HepG2 (cell line): ENCODE measurements around the gene SMOC1. TPM values are rescaled to one million over a fixed set of nuclear protein-coding genes. Genes with fewer than 3 reads are reported as not detected.
A peak's percentile ranks its signal among the peaks of the same experiment; 100 is the strongest.

ENCODE experiments used
- ELF1 ChIP-seq: sonication (generic); formaldehyde crosslinking; IDR thresholded peaks from 2 replicates; pipeline ENCODE4 v1.4.0; 2020; ENCODE audit warnings: missing genetic modification reagents
- MIER2 ChIP-seq: IDR thresholded peaks from 2 replicates; pipeline ENCODE4 v1.6.1; 2016; ENCODE audit warnings: missing biosample characterization, missing genetic modification reagents
- MIER3 ChIP-seq: IDR thresholded peaks from 2 replicates; pipeline ENCODE4 v1.6.1; 2016; ENCODE audit warnings: missing compliant biosample characterization, borderline replicate concordance
- PHB2 ChIP-seq: fragments of 450-650 bp; IDR thresholded peaks from 2 replicates; pipeline ENCODE4 v1.6.1; 2018; ENCODE audit not compliant: partially characterized antibody
- PLSCR1 ChIP-seq: sonication (generic); formaldehyde crosslinking; IDR thresholded peaks from 2 replicates; pipeline ENCODE4 v1.5.0; 2020; ENCODE audit warnings: missing genetic modification reagents, mild to moderate bottlenecking, borderline replicate concordance
- SALL1 ChIP-seq: sonication (generic); formaldehyde crosslinking; IDR thresholded peaks from 2 replicates; pipeline ENCODE4 v1.8.0; 2022; ENCODE audit warnings: mild to moderate bottlenecking, missing genetic modification reagents
- SATB2 ChIP-seq: sonication (generic); formaldehyde crosslinking; IDR thresholded peaks from 2 replicates; pipeline ENCODE4 v1.5.0; 2020; ENCODE audit warnings: missing genetic modification reagents
- TOPORS ChIP-seq: sonication (generic); formaldehyde crosslinking; IDR thresholded peaks from 2 replicates; pipeline ENCODE4 v1.8.0; 2023; ENCODE audit warnings: mild to moderate bottlenecking, missing genetic modification reagents
- ZNF160 ChIP-seq: sonication (generic); formaldehyde crosslinking; IDR thresholded peaks from 2 replicates; pipeline ENCODE4 v1.8.0; 2022; ENCODE audit warnings: mild to moderate bottlenecking, inconsistent platforms, missing genetic modification reagents
- ZNF230 ChIP-seq: sonication (generic); formaldehyde crosslinking; IDR thresholded peaks from 2 replicates; pipeline ENCODE4 v1.4.0; 2020; ENCODE audit warnings: mild to moderate bottlenecking, missing genetic modification reagents
- ZNF256 ChIP-seq: sonication (generic); formaldehyde crosslinking; conservative IDR thresholded peaks from 2 replicates; pipeline ENCODE4 v1.4.0; 2020; ENCODE audit warnings: missing genetic modification reagents
- ZNF292 ChIP-seq: sonication (generic); formaldehyde crosslinking; IDR thresholded peaks from 2 replicates; pipeline ENCODE4 v1.8.1; 2022; ENCODE audit warnings: mild to moderate bottlenecking, low read depth, missing genetic modification reagents, borderline replicate concordance
- ZNF431 ChIP-seq: sonication (generic); formaldehyde crosslinking; IDR thresholded peaks from 2 replicates; pipeline ENCODE4 v1.9.0; 2022; ENCODE audit warnings: missing genetic modification reagents, low read depth, mild to moderate bottlenecking, borderline replicate concordance
- ZNF468 ChIP-seq: sonication (generic); formaldehyde crosslinking; IDR thresholded peaks from 2 replicates; pipeline ENCODE4 v1.8.0; 2022; ENCODE audit warnings: mild to moderate bottlenecking, moderate library complexity, missing genetic modification reagents
- ZNF550 ChIP-seq: sonication (generic); formaldehyde crosslinking; IDR thresholded peaks from 2 replicates; pipeline ENCODE4 v1.4.0; 2020; ENCODE audit warnings: mild to moderate bottlenecking, missing genetic modification reagents, borderline replicate concordance
- ZNF619 ChIP-seq: sonication (generic); formaldehyde crosslinking; IDR thresholded peaks from 2 replicates; pipeline ENCODE4 v1.4.0; 2020; ENCODE audit warnings: mild to moderate bottlenecking, missing genetic modification reagents
- ZNF740 ChIP-seq: sonication (generic); formaldehyde crosslinking; IDR thresholded peaks from 2 replicates; pipeline ENCODE4 v1.4.0; 2020; ENCODE audit warnings: missing genetic modification reagents
- ZSCAN5A ChIP-seq: sonication (generic); formaldehyde crosslinking; IDR thresholded peaks from 2 replicates; pipeline ENCODE4 v1.8.0; 2022; ENCODE audit warnings: mild to moderate bottlenecking, missing genetic modification reagents, borderline replicate concordance
- polyA plus RNA-seq, 8 experiments: library from polyadenylated mRNA; depleted of rRNA in 3 of 8; stranded (reverse) in 7 of 8; unstranded in 1 of 8; fragments of >200 nt; fragmentation: Illumina TruSeq in 4 of 8; extraction: Trizol in 4 of 8; gene quantifications; 2 replicates each; pipeline versions ENCODE4 v1.2.1 to v1.2.3, GENCODE V29; 2011 to 2016; ENCODE audit warnings: low read depth in 4 of 8, missing spikeins in 1 of 8, mixed read lengths in 1 of 8; ENCODE audit not compliant: insufficient read depth in 1 of 8
- total RNA-seq, 5 experiments: library from RNA; depleted of rRNA; stranded (reverse); fragments of >200 nt; fragmentation: Illumina TruSeq; extraction: Trizol; gene quantifications; 2 replicates each; pipeline ENCODE4 v1.2.3, GENCODE V29; 2016; ENCODE audit warnings: low read depth in 1 of 5
- TF ChIP-seq, protein P1 (sequence below): sonication (generic); formaldehyde crosslinking; IDR thresholded peaks from 2 replicates; pipeline ENCODE4 v1.4.0; 2020; ENCODE audit warnings: missing genetic modification reagents, mild to moderate bottlenecking, borderline replicate concordance
- TF ChIP-seq, protein P2 (sequence below): sonication (generic); formaldehyde crosslinking; IDR thresholded peaks from 2 replicates; pipeline ENCODE4 v1.4.0; 2020; ENCODE audit warnings: missing genetic modification reagents, borderline replicate concordance

The SMOC1 gene
- total and polyA plus RNA-seq, 2 of the 13 experiments (the other 11 are each of a cell fraction or from before 2014, with no cell fraction given): 17.8 to 35.6 TPM

DNA sequence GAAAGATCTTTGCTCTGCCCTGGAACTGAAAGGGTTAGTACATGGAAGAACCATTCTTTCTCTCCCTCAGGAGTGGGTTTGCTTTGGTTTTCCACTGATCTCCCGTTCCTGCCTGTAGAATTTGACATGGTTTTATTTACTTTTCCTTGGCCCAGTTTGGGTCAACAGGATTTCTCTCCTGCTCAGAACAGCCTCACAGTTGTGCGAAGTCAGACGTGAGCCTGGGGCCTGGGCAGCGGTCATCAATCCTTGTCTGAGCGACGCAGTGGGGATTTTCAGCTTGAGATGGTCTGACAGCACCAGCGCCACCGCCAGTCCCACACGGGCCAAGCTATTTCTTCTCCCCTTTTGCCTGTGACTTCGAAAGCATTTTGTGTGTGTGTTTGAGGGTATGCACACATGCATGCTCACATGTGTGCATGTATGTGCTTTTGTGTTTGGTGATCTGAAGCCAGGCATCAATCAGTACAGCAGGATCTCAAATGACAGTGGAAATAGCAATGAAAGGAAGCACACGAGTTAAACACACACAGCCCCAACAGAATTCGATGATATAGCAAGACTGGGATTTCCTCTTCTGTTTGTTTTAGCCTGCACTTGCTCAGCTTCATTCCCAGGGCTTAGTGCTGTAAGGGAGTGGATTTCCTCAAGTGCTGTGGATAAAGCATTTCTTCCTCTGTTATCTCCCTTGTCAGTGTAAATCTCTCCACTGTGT, 58.3 kb downstream of the SMOC1 start (continued):
- TF ChIP-seq, protein P1, sequence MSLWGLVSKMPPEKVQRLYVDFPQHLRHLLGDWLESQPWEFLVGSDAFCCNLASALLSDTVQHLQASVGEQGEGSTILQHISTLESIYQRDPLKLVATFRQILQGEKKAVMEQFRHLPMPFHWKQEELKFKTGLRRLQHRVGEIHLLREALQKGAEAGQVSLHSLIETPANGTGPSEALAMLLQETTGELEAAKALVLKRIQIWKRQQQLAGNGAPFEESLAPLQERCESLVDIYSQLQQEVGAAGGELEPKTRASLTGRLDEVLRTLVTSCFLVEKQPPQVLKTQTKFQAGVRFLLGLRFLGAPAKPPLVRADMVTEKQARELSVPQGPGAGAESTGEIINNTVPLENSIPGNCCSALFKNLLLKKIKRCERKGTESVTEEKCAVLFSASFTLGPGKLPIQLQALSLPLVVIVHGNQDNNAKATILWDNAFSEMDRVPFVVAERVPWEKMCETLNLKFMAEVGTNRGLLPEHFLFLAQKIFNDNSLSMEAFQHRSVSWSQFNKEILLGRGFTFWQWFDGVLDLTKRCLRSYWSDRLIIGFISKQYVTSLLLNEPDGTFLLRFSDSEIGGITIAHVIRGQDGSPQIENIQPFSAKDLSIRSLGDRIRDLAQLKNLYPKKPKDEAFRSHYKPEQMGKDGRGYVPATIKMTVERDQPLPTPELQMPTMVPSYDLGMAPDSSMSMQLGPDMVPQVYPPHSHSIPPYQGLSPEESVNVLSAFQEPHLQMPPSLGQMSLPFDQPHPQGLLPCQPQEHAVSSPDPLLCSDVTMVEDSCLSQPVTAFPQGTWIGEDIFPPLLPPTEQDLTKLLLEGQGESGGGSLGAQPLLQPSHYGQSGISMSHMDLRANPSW (CRISPR knock-in tag): no peak
- TF ChIP-seq SATB2 (CRISPR knock-in tag): no peak
- no peak for TF ChIP-seq PHB2
- TF ChIP-seq ZNF431 (CRISPR knock-in tag): no peak
- TF ChIP-seq, protein P2, sequence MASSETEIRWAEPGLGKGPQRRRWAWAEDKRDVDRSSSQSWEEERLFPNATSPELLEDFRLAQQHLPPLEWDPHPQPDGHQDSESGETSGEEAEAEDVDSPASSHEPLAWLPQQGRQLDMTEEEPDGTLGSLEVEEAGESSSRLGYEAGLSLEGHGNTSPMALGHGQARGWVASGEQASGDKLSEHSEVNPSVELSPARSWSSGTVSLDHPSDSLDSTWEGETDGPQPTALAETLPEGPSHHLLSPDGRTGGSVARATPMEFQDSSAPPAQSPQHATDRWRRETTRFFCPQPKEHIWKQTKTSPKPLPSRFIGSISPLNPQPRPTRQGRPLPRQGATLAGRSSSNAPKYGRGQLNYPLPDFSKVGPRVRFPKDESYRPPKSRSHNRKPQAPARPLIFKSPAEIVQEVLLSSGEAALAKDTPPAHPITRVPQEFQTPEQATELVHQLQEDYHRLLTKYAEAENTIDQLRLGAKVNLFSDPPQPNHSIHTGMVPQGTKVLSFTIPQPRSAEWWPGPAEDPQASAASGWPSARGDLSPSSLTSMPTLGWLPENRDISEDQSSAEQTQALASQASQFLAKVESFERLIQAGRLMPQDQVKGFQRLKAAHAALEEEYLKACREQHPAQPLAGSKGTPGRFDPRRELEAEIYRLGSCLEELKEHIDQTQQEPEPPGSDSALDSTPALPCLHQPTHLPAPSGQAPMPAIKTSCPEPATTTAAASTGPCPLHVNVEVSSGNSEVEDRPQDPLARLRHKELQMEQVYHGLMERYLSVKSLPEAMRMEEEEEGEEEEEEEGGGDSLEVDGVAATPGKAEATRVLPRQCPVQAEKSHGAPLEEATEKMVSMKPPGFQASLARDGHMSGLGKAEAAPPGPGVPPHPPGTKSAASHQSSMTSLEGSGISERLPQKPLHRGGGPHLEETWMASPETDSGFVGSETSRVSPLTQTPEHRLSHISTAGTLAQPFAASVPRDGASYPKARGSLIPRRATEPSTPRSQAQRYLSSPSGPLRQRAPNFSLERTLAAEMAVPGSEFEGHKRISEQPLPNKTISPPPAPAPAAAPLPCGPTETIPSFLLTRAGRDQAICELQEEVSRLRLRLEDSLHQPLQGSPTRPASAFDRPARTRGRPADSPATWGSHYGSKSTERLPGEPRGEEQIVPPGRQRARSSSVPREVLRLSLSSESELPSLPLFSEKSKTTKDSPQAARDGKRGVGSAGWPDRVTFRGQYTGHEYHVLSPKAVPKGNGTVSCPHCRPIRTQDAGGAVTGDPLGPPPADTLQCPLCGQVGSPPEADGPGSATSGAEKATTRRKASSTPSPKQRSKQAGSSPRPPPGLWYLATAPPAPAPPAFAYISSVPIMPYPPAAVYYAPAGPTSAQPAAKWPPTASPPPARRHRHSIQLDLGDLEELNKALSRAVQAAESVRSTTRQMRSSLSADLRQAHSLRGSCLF (CRISPR knock-in tag): no peak
- TF ChIP-seq MIER3 (CRISPR knock-in tag): no peak
- peak; percentile 82; the same call in 1 of the 2 replicates for TF ChIP-seq ZNF292 (CRISPR knock-in tag)
- peak; percentile 79 for TF ChIP-seq SALL1 (CRISPR knock-in tag)
- TF ChIP-seq ZNF550: no peak
- TF ChIP-seq ZNF160 (CRISPR knock-in tag): no peak
- no peak for TF ChIP-seq ZSCAN5A
- 0 out of 2 replicates have a peak, but pooled peaks have one; percentile 31 for TF ChIP-seq MIER2 (CRISPR knock-in tag)
- TF ChIP-seq ELF1 (CRISPR knock-in tag): no peak
- TF ChIP-seq ZNF468 (CRISPR knock-in tag): no peak
- no peak for TF ChIP-seq TOPORS (CRISPR knock-in tag)
- TF ChIP-seq PLSCR1 (CRISPR knock-in tag): no peak
- no peak for TF ChIP-seq ZNF740 (CRISPR knock-in tag)
- TF ChIP-seq ZNF230 (CRISPR knock-in tag): 0 out of 2 replicates have a peak, but pooled peaks have one; percentile 58
- no peak for TF ChIP-seq ZNF256 (CRISPR knock-in tag)
- TF ChIP-seq ZNF619 (CRISPR knock-in tag): no peak
